ENCODE data around the gene CISH.
A peak's percentile ranks its signal among the peaks of the same experiment; 100 is the strongest.

Gene CISH

DNA sequence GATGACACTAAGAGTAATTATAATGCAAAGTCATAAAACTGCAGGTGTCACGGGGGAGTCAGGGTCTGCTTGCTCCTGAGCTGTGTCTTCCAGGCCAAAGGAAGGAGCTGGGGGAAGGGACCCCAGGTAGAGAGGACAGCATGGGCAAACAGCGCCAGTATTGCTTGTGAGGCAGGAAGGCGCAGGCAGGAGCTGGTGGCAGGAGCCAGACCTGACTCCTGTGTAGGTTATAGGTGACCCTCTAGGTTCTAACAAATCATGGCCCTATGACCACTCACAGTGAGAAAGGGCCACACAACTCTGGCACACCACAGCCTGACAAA lies 1.9 kb downstream of the CISH start:
- Histone ChIP-seq H3K4me1 (peaks cover 34% of the 10 kb centered on the region), H2AFZ (no peak overlapping the region), H3K79me2 (peaks cover 18% of the 10 kb centered on the region), H3K9me3 (ENCODE audit: control insufficient read depth, low read length) (no peaks in the 10 kb centered on the region), H3K4me2 (ENCODE audit: low read length) (peak overlapping the region; percentile 94), H3K9ac (no peak overlapping the region), H3K27ac (no peak overlapping the region), H3K4me3 (ENCODE audit: low read depth, low read length) (no peak overlapping the region), H3K27me3 (ENCODE audit: control insufficient read depth, insufficient read depth, low read length) (no peaks in the 10 kb centered on the region), H3K36me3 (ENCODE audit: control insufficient read depth, insufficient read depth, low read length) (no peaks in the 10 kb centered on the region)
- TF ChIP-seq, protein P1, sequence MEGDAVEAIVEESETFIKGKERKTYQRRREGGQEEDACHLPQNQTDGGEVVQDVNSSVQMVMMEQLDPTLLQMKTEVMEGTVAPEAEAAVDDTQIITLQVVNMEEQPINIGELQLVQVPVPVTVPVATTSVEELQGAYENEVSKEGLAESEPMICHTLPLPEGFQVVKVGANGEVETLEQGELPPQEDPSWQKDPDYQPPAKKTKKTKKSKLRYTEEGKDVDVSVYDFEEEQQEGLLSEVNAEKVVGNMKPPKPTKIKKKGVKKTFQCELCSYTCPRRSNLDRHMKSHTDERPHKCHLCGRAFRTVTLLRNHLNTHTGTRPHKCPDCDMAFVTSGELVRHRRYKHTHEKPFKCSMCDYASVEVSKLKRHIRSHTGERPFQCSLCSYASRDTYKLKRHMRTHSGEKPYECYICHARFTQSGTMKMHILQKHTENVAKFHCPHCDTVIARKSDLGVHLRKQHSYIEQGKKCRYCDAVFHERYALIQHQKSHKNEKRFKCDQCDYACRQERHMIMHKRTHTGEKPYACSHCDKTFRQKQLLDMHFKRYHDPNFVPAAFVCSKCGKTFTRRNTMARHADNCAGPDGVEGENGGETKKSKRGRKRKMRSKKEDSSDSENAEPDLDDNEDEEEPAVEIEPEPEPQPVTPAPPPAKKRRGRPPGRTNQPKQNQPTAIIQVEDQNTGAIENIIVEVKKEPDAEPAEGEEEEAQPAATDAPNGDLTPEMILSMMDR (IDR thresholded peaks at IDR 0.05) = no peak

- Histone ChIP-seq H3K27ac (no peak overlapping the region), H3K4me1 (peaks cover 35% of the 10 kb centered on the region), H3K4me3 (ENCODE audit: low read depth, low read length) (no peak overlapping the region)
These were observed 2.4 kb downstream of the CISH start for GRCh38 chr3:50609071-50609762.

GRCh38 chr3:50608278-50608677 lies 3.3 kb downstream of the CISH start:
- TF ChIP-seq, protein P1 (IDR thresholded peaks at IDR 0.05) = no peak
- Histone ChIP-seq H3K4me2 (ENCODE audit: low read length) (no peak overlapping the region), H3K27me3 (ENCODE audit: control insufficient read depth, insufficient read depth, low read length) (no peaks in the 10 kb centered on the region), H2AFZ (no peak overlapping the region), H3K9ac (no peak overlapping the region), H3K79me2 (peaks cover 18% of the 10 kb centered on the region), H3K4me3 (ENCODE audit: low read depth, low read length) (no peak overlapping the region), H3K36me3 (ENCODE audit: control insufficient read depth, insufficient read depth, low read length) (no peaks in the 10 kb centered on the region), H3K27ac (no peak overlapping the region), H3K9me3 (ENCODE audit: control insufficient read depth, low read length) (no peaks in the 10 kb centered on the region), H3K4me1 (peaks cover 44% of the 10 kb centered on the region)

More at GRCh38 chr3:50609071-50609762, 2.4 kb downstream of the CISH start:
- TF ChIP-seq, protein P1 (IDR thresholded peaks at IDR 0.05) = no peak
- H3K9me3 ChIP-seq (ENCODE audit: control insufficient read depth, low read length) = no peaks in the 10 kb centered on the region
- no peak overlapping the region for H2AFZ ChIP-seq
- no peak overlapping the region for H3K9ac ChIP-seq
- peak overlapping the region; percentile 94 for H3K4me2 ChIP-seq (ENCODE audit: low read length)
- no peaks in the 10 kb centered on the region for H3K27me3 ChIP-seq (ENCODE audit: control insufficient read depth, insufficient read depth, low read length)
- no peaks in the 10 kb centered on the region for H3K36me3 ChIP-seq (ENCODE audit: control insufficient read depth, insufficient read depth, low read length)
- peaks cover 18% of the 10 kb centered on the region for H3K79me2 ChIP-seq

DNA sequence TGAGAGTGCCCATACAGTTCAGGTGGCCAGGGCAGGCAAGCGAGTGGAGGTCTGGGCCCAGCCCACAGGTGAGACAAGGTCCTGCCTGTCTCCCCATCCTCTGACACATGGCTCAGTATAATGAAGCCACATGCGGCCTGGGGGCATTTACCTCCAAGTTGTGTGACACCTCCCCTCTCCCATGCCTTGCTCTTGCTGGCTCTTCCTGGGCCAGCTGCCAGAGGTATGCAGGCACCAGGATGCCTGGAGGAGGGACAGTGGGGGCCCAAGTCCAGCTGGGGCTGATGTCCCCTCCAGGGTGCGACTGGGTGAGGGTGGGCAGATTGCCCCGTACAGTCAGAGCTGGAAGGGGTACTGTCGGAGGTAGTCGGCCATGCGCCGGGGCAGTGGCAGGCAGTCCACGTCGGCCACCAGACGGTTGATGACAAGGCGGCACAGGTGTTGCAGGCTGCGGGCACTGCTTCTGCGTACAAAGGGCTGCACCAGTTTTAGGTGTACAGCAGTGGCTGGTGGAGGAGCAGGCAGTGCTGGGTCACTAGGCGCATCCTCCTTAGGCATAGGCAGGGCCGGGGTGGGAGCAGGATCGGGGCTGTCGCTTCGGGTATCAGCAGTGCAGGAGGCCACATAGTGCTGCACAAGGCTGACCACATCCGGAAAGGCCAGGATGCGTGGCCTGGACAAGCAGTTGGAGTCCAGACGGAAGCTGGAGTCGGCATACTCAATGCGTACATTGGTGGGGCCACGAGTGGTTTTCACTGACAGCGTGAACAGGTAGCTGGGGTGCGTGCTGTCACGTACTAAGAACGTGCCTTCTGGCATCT lies 4.1 kb downstream of the CISH start:
- no peak overlapping the region for H3K9ac ChIP-seq
- H3K27me3 ChIP-seq (ENCODE audit: control insufficient read depth, insufficient read depth, low read length) = no peaks in the 10 kb centered on the region
- H3K36me3 ChIP-seq (ENCODE audit: control insufficient read depth, insufficient read depth, low read length) = no peaks in the 10 kb centered on the region
- H3K27ac ChIP-seq = no peak overlapping the region
- H3K79me2 ChIP-seq = peaks cover 18% of the 10 kb centered on the region
- H3K9me3 ChIP-seq (ENCODE audit: control insufficient read depth, low read length) = no peaks in the 10 kb centered on the region
- H3K4me3 ChIP-seq (ENCODE audit: low read depth, low read length) = no peak overlapping the region
- TF ChIP-seq, protein P1 (IDR thresholded peaks at IDR 0.05) = no peak
- H3K4me2 ChIP-seq (ENCODE audit: low read length) = no peak overlapping the region
- peaks cover 46% of the 10 kb centered on the region for H3K4me1 ChIP-seq
- no peak overlapping the region for H2AFZ ChIP-seq
